Activated CD4-positive, alpha-beta T cell treated with anti-CD3 and anti-CD28 coated beads for 48 hours (primary cell): ENCODE results near the gene RRAGD.
"Not testable (repeated sequence)": the region's sequence is repeated elsewhere in the genome, so short reads cannot be mapped to it uniquely, and the experiment has no call there.

Experiments
- DNase-seq: peaks from one replicate; pipeline ENCODE4 v3.0.0-alpha.2; 2020

RRAGD gene

DNA sequence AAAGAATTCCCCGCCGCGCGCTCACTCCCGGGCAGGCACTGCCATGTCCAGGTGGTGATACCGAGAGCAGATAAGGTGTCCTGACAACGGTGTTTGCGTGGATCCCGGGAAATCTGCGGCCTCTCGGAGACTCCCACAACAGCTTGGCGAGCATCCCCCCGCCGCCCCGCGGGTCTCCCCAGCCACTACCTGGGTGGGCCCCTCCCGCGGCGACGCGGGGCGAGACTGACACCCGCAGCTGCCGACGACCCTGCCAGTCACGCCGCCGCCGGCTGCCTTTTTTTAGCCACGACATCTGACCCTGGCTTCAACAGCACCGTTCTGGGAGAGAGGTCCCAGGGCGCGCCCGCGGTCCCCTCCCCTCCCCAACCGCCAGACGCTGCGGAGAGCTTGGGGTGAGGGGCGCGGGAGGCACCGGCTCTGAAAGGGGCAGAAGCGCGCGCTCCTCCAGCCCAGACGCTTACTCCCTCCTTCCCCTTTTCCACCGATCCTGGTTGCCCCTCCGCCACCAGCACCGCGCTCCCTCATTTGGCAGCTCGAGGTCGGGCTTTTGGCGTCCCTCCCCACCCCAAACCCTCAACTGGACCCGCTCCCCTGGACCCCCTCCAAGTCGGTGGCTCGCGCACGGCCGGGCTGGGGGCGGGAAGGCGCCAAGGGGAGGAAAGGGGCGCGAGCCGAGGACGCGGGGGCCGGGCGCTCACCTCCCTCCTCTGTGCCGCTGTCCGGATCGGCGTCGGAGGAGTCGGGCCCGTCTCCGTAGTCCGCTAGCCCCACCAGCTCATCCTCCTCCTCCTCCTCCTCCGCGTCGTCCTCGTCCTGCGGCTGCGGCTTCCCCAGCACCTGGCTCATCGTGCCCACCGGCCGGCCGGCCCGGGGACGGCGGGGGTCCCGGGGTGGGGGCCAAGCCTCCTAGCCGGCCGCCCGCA is 665 bp downstream of the RRAGD start:
- peak; percentile 47 for DNase-seq

- DNase-seq: no peak
Observed at GRCh38 chr6:89410788-89411144, 1.3 kb downstream of the RRAGD start.

- no peak for DNase-seq
Observed at GRCh38 chr6:89410231-89410761, 1.8 kb downstream of the RRAGD start.

- no peak for DNase-seq
Observed at GRCh38 chr6:89409461-89410035, 2.5 kb downstream of the RRAGD start.

DNA sequence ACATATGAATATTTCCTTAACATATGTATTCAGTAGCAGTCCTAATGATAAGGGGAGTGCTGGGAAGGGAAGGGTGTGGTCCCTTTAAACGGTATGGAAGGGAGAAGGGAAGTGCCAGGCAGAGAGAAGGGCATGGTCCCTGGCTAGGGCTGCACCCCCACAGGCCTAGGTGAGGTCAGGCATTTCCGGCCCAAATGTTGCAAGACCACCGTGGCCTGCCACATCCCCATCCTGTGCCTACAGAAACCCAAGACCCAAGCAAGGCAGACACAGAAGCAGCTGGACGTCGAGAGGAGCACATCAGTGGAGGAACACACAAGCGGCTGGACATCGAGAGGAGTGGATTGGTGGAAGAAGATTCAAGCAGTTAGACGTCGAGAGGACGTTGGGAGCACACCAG is 5.9 kb downstream of the RRAGD start:
- no peak for DNase-seq

- DNase-seq: no peak
Observed at GRCh38 chr6:89404512-89404911, 7.6 kb downstream of the RRAGD start.

DNA sequence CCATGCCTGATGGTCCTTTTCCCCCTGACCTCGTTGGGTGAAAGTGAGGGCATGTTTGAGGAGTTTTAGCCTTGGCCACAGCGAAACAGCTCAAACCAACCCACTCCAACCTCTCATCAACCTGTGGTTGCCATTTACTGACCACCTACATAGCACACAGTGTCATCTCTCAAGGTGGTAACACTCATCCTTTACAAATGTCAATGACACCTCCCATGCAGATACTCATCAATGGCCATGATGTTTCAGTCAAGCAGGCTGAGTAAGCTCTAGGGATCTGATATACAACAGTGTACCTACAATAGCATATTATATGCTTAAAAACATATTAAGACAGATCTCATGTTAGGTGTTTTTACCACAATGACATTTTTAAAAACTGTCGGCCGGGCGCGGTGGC is 9.3 kb downstream of the RRAGD start:
- no peak for DNase-seq

DNA sequence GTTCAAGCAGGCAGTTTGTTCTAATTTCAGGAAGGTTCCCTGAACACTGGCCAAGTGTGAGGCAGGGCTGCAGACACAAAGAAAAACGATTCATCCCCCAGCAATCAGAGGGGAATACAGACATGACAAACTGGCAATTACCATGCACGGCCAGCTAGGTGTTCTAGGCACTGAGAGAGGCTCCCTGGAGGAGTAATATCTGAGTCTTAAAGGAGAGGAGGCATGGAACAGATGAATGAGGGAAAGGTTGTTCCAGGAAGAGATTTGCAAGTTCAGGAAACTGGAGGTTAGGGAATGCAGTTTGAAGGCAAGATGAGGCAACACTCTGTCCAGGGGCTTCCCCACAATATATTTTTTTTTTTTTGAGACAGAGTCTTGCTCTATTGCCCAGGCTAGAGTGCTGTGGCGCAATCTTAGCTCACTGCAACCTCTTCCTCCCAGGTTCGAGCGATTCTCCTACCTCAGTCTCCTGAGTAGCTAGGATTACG is 11.1 kb downstream of the RRAGD start:
- no peak for DNase-seq

DNA sequence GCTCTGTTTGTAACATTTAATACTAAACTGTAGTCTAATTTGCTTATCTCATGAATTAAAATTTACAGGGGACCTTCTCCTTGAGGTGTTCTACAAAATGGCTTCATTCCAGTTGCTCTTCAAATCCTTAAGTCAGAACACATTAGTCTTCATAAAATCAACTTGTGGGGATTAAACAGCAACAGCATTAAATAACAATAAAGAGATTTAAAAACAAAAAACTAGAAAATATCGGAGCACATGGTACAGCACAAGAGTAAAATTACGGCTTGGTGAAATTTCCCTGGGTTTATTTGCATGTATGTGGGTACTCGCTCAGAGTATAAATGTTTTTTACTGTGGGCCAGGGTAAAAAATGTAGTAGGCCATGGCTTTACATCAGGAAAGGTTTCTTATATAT is 12.0 kb downstream of the RRAGD start:
- DNase-seq: no peak

DNA sequence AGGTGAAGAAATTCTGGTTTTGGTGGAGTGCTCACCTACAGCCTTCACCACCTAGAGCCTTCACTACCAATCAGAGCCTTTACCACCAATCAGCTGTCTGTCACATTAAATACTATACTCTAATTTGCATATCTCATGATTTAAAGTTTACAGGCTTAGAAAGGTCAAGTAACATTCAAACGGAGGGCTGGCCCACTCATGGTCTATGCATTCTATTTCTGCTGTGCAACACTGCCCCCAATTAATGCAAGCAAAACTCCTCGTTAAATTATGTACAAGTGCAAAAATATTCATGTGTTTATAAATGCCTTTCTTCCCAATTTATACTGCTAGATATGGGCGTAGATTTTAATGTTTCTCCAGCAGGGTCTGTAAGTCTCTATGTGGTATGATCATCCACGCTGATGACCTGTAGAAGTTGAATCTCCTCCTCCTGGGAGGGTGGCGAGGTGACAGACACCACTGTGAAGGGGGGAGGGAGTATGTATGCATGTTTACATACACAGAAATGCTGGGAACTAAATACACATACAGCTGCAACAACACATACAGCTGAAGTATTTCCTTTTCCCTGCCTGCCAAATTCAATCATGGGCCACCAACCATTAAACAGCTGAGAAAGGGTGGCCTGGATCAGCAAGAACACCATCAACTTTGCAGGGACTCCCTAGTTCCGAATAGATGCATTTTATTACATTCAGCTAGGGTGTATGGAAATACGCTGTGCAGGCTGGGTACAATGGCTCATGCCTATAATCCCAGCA is 13.1 kb downstream of the RRAGD start:
- DNase-seq: no peak

- not testable (repeated sequence) for DNase-seq
Observed at GRCh38 chr6:89397884-89398283, 14.2 kb downstream of the RRAGD start.

GRCh38 chr6:89393659-89394058 is 18.4 kb downstream of the RRAGD start:
- DNase-seq: no peak

DNA sequence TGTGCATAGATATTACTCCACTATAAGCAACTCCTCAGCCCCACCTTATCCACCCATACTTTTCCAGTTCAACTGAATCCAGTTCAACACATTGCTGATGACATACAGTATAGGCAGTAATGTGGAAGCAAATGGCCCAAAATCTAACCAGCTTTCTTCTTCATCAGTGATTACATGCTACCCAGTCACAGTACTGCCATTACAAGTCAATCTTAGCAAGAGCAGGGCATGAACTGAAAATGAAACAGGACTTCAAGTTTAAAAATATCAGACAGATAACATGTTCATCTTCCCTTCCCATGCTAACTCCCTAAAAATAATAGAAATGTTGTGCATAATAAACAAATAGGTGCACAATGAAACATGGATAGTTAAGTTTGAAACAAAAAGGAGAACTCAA is 19.2 kb downstream of the RRAGD start:
- no peak for DNase-seq

DNA sequence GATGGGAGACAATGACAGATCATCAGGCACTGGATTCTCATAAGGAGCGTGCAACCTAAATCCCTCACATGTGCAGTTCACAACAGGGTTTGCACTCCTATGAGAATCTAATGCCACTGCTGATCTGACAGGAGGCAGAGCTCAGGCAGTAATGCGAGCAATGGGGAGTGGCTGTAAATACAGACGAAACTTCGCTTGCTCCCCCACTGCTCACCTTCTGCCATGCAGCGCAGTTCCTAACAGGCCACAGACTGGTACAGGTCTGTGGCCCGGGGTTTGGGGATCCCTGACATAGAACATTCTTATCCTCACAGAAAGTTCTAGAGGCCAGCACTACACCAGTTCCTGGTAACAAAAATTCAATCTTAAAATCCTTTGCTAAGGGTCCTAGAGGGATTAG is 23.2 kb downstream of the RRAGD start:
- no peak for DNase-seq

DNA sequence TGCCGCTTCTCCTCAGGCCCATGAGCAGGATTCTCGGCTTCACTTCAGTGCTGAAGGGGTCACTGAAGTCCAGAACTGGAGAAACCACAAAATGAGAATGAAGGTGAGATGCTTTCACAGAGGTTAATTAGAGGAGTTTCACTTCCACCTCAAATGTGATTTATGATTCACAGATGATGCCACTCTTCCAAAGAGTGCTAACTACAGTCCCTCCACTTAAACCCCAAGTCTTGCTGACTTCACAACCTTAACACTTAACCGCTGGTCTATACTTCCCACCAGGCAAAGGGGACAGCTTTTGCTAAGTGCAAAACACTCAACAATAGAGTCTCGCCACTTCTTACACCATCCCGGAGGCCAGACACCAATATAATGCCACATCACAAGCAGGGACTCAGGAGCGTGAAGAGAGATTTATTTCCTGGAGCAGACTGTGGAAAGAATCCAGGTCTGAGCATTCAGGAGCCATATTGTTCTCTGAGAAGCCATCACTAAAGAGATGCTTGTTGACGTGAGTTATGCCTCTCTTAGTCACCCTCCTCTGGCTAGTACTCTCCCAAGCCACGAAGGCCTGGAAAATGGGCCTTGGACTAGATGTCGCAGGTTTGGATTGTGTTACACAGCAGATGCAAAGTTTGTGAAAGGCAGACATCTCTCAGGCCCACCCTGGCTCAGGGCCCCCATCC is 24.4 kb downstream of the RRAGD start:
- no peak for DNase-seq

DNA sequence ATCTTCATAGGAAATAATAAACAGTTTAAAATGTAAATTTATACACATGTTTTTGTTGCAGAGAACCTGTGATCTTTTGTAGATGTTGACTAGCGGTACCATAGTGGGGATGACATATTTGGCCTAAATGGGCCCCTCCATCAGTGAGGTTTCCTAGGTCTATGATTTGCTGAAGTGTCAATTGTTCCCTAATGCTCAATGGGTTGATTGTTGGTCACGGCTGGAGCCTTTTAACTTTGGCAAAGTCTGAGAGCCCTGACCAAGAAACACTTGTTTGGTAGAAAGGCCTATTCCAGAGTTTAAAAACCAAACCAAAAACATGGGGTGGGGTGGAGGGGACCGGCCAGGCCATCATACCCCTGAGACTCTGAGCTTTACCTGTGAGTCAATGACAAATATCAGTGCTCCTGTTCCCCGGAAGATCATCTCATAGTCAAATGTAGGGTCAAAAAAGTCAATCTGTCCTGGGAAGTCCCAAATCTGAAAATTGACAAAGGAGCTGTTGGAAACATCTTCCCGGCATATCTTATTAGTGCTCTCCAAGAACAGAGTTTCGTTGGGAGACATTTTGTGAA is 25.1 kb downstream of the RRAGD start:
- no peak for DNase-seq

DNA sequence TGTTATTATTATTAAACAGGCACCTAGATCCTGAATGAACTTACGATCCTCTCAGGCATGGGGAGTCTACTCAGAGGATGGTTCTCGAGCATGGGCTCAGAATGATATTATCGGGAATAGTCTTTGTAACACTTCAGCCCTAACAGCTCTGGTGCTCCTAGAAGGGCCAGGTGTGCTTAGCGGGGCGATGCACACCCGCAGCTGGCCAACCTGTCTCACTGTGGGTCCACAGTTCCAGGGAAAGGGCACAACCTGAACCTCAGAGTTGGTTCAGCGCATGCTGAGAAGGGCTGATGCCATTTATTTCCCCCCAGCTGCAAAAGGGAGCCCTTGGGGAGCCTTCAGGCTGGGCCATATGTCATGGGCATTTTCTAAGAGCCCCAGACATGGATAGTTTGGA is 26.2 kb downstream of the RRAGD start:
- no peak for DNase-seq

GRCh38 chr6:89385156-89385667 is 26.9 kb downstream of the RRAGD start:
- DNase-seq: no peak

- DNase-seq: no peak
Observed at GRCh38 chr6:89381031-89381430, 31.0 kb downstream of the RRAGD start.

- DNase-seq: no peak
Observed at GRCh38 chr6:89379281-89379680, 32.8 kb downstream of the RRAGD start.

DNA sequence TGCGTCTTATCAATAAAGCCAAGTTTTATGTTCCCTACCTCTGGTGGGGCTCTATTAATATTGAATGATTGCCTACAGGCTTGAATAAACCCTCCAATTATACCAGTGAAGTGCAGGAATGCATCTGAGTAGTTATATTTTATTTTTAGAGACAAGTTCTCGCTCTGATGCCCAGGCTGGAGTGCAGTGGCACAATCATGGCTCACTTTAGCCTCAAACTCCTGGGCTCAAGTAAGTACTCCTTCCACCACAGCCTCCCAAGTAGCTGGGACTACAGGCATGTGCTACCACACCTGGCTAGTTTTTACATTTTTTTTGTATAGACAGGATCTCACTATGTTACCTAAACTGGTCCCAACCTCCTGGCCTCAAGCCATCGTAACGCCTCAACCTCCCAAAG is 33.4 kb downstream of the RRAGD start:
- DNase-seq: no peak
